Kidney (tissue), 14 donors: ENCODE measurements around the gene TMEM69. TPM values are rescaled to one million over a fixed set of nuclear protein-coding genes. Genes with fewer than 3 reads are reported as not detected.

Source experiments
- DNase-seq, 5 donors: peaks; one replicate each; pipeline ENCODE4 v3.0.0-alpha.2; 2013 to 2020
- FAIRE-seq: peaks from 2 replicates; lab custom pipeline; 2012; peaks lifted over from hg19 to GRCh38; lab: Jason Lieb, UNC
- H3K27ac ChIP-seq, 2 donors: one replicate each; pipeline ENCODE4 v1.7.0; 2013; ENCODE audit warnings: low read depth in 2 of 2, low read length in 2 of 2, inconsistent platforms in 1 of 2
- H3K27me3 ChIP-seq: one replicate; pipeline ENCODE4 v1.7.1; 2013; ENCODE audit warnings: low read length, inconsistent platforms; ENCODE audit not compliant: control insufficient read depth, insufficient read depth
- H3K36me3 ChIP-seq, 3 donors: one replicate each; pipeline versions ENCODE4 v1.7.0 to v1.7.1; 2013; ENCODE audit warnings: low read length in 3 of 3, control low read depth in 1 of 3, inconsistent platforms in 1 of 3; ENCODE audit not compliant: insufficient read depth in 3 of 3, control insufficient read depth in 2 of 3
- H3K4me1 ChIP-seq, 3 donors: one replicate each; pipeline versions ENCODE4 v1.7.0 to v1.7.1; 2013; ENCODE audit warnings: low read length in 3 of 3, inconsistent platforms in 1 of 3, low read depth in 1 of 3; ENCODE audit not compliant: control insufficient read depth in 2 of 3, insufficient read depth in 2 of 3
- H3K4me3 ChIP-seq, 3 donors: one replicate each; pipeline versions ENCODE4 v1.7.0 to v1.8.1; 2013; ENCODE audit warnings: low read length in 3 of 3, control low read depth in 1 of 3, inconsistent platforms in 1 of 3
- H3K9ac ChIP-seq, 3 donors: one replicate each; pipeline versions ENCODE4 v1.7.0 to v1.7.1; 2013; ENCODE audit warnings: low read length in 3 of 3, control low read depth in 1 of 3, inconsistent platforms in 1 of 3
- H3K9me3 ChIP-seq, 3 donors: one replicate each; pipeline versions ENCODE4 v1.7.0 to v1.7.1; 2013; ENCODE audit warnings: low read length in 3 of 3, control low read depth in 1 of 3, inconsistent platforms in 1 of 3; ENCODE audit not compliant: control insufficient read depth in 2 of 3, insufficient read depth in 1 of 3
- CTCF ChIP-seq: IDR thresholded peaks from 3 replicates; pipeline ENCODE4 v1.5.1; 2012; ENCODE audit warnings: mild to moderate bottlenecking, moderate library complexity, borderline replicate concordance; ENCODE audit not compliant: insufficient read depth; ENCODE audit errors: extremely low read depth
- intact Hi-C: fragments of 100-400 bp; cut with DNase I; formaldehyde crosslinking; loops from one replicate; pipeline ENCODE4 v1.11.1; 2022
- polyA plus RNA-seq: library from polyadenylated mRNA; stranded (reverse); fragments of 350-450 nt; fragmentation: Illumina TruSeq; extraction: RNeasy Lipid Tissue Mini Kit (QIAGEN cat#74804); gene quantifications from one replicate; pipeline ENCODE4 v1.2.3, GENCODE V29; 2014; ENCODE audit warnings: low read depth, low replicate concordance; ENCODE audit not compliant: insufficient read depth
- total RNA-seq: library from RNA; stranded (reverse); fragmentation: NEBNext Ultra II Directional; extraction: Animal tissue kit (Norgen Biotek cat#: 25700); gene quantifications from one replicate; pipeline ENCODE4 v1.2.1, GENCODE V29; 2021
- donor health status: control.
- donor health status: control.
- donor health status: control.
- donor health status: control.
- donor health status: control.
- donor health status: DM: yes; HTN: yes; CAD: no.
- donor health status: Normal renal cell carcinoma (clear cell type).

The TMEM69 gene
- total and polyA plus RNA-seq, 2 donors from 2014 or later = 21.7 to 23.1 TPM

- intact Hi-C loops = no loop called here
- no peaks in the 10 kb centered on the region for H3K9me3 ChIP-seq
- TF ChIP-seq CTCF = no peak
- no peaks in the 10 kb centered on the region for H3K27me3 ChIP-seq
- peaks cover 0 to 24% (median 15%) of the 10 kb centered on the region in 3 donors for H3K4me1 ChIP-seq
- H3K4me3 ChIP-seq = no peak overlapping the region
- FAIRE-seq (no peak), DNase-seq (no peak)
- H3K9ac ChIP-seq = no peak overlapping the region
- H3K36me3 ChIP-seq = no peaks in the 10 kb centered on the region
- no peak overlapping the region for H3K27ac ChIP-seq
Measured at GRCh38 chr1:45667321-45668111, 20.5 kb upstream of the TMEM69 start.

DNA sequence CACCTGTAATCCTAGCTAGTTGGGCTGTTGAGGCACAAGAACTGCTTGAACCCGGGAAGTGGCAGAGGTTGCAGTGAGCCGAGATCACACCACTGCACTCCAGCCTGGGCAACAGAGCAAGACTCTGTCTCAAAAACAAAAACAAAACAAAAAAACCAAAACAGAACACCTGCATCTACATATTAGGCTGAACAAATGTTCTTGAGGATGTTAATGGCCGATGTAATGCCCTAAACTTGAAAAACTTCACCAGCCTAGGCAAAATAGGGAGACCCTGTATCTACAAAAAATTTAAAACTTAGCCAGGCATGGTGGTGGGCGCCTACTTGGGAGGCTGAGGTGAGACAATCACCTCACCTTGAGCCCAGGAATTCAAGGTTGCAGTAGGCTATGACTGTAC lies 19.5 kb upstream of the TMEM69 start:
- no peaks in the 10 kb centered on the region for H3K9me3 ChIP-seq
- DNase-seq (no peak), FAIRE-seq (no peak)
- H3K36me3 ChIP-seq = no peaks in the 10 kb centered on the region
- H3K4me1 ChIP-seq = peaks cover 0 to 24% (median 15%) of the 10 kb centered on the region in 3 donors
- H3K27me3 ChIP-seq = no peaks in the 10 kb centered on the region
- intact Hi-C loops = no loop called here
- no peak overlapping the region for H3K27ac ChIP-seq
- H3K9ac ChIP-seq = no peak overlapping the region
- H3K4me3 ChIP-seq = no peak overlapping the region
- TF ChIP-seq CTCF = no peak

- no peaks in the 10 kb centered on the region for H3K27me3 ChIP-seq
- intact Hi-C loops = no loop called here
- peaks cover 0 to 24% (median 17%) of the 10 kb centered on the region in 3 donors for H3K4me1 ChIP-seq
- FAIRE-seq (no peak), DNase-seq (no peak)
- H3K9me3 ChIP-seq = no peaks in the 10 kb centered on the region
- no peak overlapping the region for H3K9ac ChIP-seq
- no peaks in the 10 kb centered on the region for H3K36me3 ChIP-seq
- H3K27ac ChIP-seq = no peak overlapping the region
- H3K4me3 ChIP-seq = no peak overlapping the region
- no peak for TF ChIP-seq CTCF
Measured at GRCh38 chr1:45669379-45669778, 18.6 kb upstream of the TMEM69 start.
